Panc1 (cell line): Measurements from ENCODE around the gene CDHR5. TPM values are rescaled to one million over a fixed set of nuclear protein-coding genes. Genes with fewer than 3 reads are reported as not detected.

ENCODE experiments used
- ATAC-seq: fragments of 200-7000 bp; cut with Tn5 transposase; 2 replicates; pipeline ENCODE4 v1.9.1; 2020; ENCODE audit warnings: mild to moderate bottlenecking, moderate library complexity
- BruUV-seq: library from RNA; stranded (reverse); fragments of 400-500 nt; replicated peaks from 2 replicates; lab custom pipeline; 2021; lab: Mats Ljungman, UMichigan
- CTCF ChIA-PET: fragments of 300-600 bp; sonication (Branson Sonifier 250); formaldehyde crosslinking; loops from one replicate; lab custom pipeline; 2022; ENCODE audit warnings: antibody characterized with exemption; lab: Charles Lee
- POLR2A ChIA-PET: fragments of 300-600 bp; sonication (Branson Sonifier 250); formaldehyde crosslinking; loops from one replicate; lab custom pipeline; 2022; ENCODE audit warnings: antibody characterized with exemption; lab: Charles Lee
- DNase-seq: peaks from one replicate; pipeline ENCODE4 v3.0.0-alpha.2; 2010; ENCODE audit warnings: low read depth, low spot score
- H3K27ac ChIP-seq: 2 replicates; pipeline ENCODE4 v1.5.1; 2011; ENCODE audit warnings: mild to moderate bottlenecking, low read length, inconsistent platforms
- H3K27me3 ChIP-seq: fragments of 200-500 bp; sonication (Bioruptor generic); 2 replicates; pipeline ENCODE4 v1.6.0; 2014; ENCODE audit warnings: low read length, inconsistent platforms; ENCODE audit not compliant: control insufficient read depth, insufficient read depth
- H3K36me3 ChIP-seq: fragments of 200-500 bp; sonication (Bioruptor generic); 2 replicates; pipeline ENCODE4 v1.5.1; 2014; ENCODE audit warnings: inconsistent platforms, mild to moderate bottlenecking, low read length, moderate library complexity; ENCODE audit not compliant: control insufficient read depth, insufficient read depth
- H3K4me1 ChIP-seq: 2 replicates; pipeline ENCODE4 v1.5.1; 2011; ENCODE audit warnings: inconsistent platforms, mild to moderate bottlenecking, low read length, moderate library complexity; ENCODE audit not compliant: control insufficient read depth, insufficient read depth
- H3K4me3 ChIP-seq, 2 experiments: 2 replicates each; pipeline ENCODE4 v1.5.1; 2011 to 2012; ENCODE audit warnings: low read depth in 2 of 2, low read length in 2 of 2, mild to moderate bottlenecking in 2 of 2, inconsistent platforms in 1 of 2, moderate library complexity in 1 of 2
- H3K9me3 ChIP-seq: fragments of 200-500 bp; sonication (Bioruptor generic); 2 replicates; pipeline ENCODE4 v1.5.1; 2014; ENCODE audit warnings: low read depth, mild to moderate bottlenecking, inconsistent platforms, low read length, moderate library complexity; ENCODE audit not compliant: control insufficient read depth, insufficient read depth
- POLR2AphosphoS5 ChIP-seq: IDR thresholded peaks from 2 replicates; pipeline ENCODE4 v1.6.1; 2012; ENCODE audit warnings: mild to moderate bottlenecking, low read depth, low read length, moderate library complexity
- SIN3A ChIP-seq: IDR thresholded peaks from 2 replicates; pipeline ENCODE4 v1.6.1; 2012; ENCODE audit warnings: low read depth, mild to moderate bottlenecking, low read length, moderate library complexity, borderline replicate concordance; ENCODE audit not compliant: insufficient read depth
- TCF7L2 ChIP-seq: IDR thresholded peaks from 2 replicates; pipeline ENCODE4 v1.6.1; 2011; ENCODE audit warnings: mild to moderate bottlenecking, low read depth, low read length, inconsistent platforms
- in situ Hi-C: cut with HindIII; loops from 2 replicates; pipeline ENCODE4 v1.10.0; 2016; ENCODE audit warnings: low sequenced_read_pairs, low pct_unique_long_range_greater_than_20kb
- intact Hi-C: fragments of 100-400 bp; cut with micrococcal nuclease; formaldehyde crosslinking; loops from one replicate; pipeline ENCODE4 v1.10.0; 2022; ENCODE audit not compliant: unreplicated experiment
- total RNA-seq: library from RNA; stranded (reverse); gene quantifications from one replicate; pipeline ENCODE4 v1.2.1, GENCODE V29; 2021; ENCODE audit not compliant: unreplicated experiment
- TF ChIP-seq, protein P1 (sequence below), 2 experiments: IDR thresholded peaks; 2 replicates each; pipeline ENCODE4 v1.6.1; 2011 to 2012; ENCODE audit warnings: low read depth in 2 of 2, control low read depth in 1 of 2, low read length in 1 of 2, mild to moderate bottlenecking in 1 of 2, moderate library complexity in 1 of 2; ENCODE audit not compliant: insufficient read depth in 1 of 2
- TF ChIP-seq, protein P2 (sequence below): fragments of 450-650 bp; IDR thresholded peaks from 2 replicates; pipeline ENCODE4 v1.5.1; 2017; ENCODE audit warnings: mild to moderate bottlenecking

Gene CDHR5
- total RNA-seq, 1 experiment from 2014 or later, result not detected

DNA sequence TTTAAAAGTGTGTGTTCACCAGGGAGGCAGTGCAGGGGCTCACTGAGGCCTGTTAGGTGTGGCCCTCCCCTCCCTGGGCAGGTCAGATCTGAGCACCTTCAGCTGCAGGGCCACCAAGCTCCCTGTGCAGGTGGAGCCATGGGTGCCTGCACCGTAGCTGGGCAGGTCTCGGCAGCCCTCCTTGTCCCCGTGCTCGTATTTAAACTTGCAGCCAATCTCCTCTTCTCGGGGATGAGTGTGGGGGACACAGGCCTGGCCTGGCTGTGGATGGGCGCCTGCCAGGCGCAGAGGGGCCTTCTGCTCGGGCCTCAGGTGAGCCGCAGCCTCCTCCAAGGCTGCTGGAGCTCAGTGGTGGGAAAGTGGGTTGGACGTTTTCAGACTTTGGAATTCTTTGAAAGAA, 29.4 kb downstream of the CDHR5 start:
- no peak for ATAC-seq
- in situ Hi-C loops (no loop called here), intact Hi-C loops (no loop called here)
- ChIA-PET POLR2A (no interaction called here), CTCF (no interaction called here)
- Histone ChIP-seq H3K36me3 (peaks cover 8% of the 10 kb centered on the region; the same call in 1 of the 2 replicates), H3K4me1 (no peaks in the 10 kb centered on the region), H3K9me3 (no peaks in the 10 kb centered on the region), H3K27ac (no peak overlapping the region), H3K27me3 (no peaks in the 10 kb centered on the region), H3K4me3 (no peak overlapping the region)
- no peak for DNase-seq
- TSS peak; percentile 24 for BruUV-seq
- TF ChIP-seq, protein P1, sequence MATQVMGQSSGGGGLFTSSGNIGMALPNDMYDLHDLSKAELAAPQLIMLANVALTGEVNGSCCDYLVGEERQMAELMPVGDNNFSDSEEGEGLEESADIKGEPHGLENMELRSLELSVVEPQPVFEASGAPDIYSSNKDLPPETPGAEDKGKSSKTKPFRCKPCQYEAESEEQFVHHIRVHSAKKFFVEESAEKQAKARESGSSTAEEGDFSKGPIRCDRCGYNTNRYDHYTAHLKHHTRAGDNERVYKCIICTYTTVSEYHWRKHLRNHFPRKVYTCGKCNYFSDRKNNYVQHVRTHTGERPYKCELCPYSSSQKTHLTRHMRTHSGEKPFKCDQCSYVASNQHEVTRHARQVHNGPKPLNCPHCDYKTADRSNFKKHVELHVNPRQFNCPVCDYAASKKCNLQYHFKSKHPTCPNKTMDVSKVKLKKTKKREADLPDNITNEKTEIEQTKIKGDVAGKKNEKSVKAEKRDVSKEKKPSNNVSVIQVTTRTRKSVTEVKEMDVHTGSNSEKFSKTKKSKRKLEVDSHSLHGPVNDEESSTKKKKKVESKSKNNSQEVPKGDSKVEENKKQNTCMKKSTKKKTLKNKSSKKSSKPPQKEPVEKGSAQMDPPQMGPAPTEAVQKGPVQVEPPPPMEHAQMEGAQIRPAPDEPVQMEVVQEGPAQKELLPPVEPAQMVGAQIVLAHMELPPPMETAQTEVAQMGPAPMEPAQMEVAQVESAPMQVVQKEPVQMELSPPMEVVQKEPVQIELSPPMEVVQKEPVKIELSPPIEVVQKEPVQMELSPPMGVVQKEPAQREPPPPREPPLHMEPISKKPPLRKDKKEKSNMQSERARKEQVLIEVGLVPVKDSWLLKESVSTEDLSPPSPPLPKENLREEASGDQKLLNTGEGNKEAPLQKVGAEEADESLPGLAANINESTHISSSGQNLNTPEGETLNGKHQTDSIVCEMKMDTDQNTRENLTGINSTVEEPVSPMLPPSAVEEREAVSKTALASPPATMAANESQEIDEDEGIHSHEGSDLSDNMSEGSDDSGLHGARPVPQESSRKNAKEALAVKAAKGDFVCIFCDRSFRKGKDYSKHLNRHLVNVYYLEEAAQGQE (IDR thresholded peaks at IDR 0.05; ENCODE audit: insufficient read depth in 1 of 2, low read depth in 2 of 2, low read length in 1 of 2), result no peak
- TF ChIP-seq TCF7L2 (no peak), POLR2AphosphoS5 (no peak), SIN3A (no peak)
- TF ChIP-seq, protein P2, sequence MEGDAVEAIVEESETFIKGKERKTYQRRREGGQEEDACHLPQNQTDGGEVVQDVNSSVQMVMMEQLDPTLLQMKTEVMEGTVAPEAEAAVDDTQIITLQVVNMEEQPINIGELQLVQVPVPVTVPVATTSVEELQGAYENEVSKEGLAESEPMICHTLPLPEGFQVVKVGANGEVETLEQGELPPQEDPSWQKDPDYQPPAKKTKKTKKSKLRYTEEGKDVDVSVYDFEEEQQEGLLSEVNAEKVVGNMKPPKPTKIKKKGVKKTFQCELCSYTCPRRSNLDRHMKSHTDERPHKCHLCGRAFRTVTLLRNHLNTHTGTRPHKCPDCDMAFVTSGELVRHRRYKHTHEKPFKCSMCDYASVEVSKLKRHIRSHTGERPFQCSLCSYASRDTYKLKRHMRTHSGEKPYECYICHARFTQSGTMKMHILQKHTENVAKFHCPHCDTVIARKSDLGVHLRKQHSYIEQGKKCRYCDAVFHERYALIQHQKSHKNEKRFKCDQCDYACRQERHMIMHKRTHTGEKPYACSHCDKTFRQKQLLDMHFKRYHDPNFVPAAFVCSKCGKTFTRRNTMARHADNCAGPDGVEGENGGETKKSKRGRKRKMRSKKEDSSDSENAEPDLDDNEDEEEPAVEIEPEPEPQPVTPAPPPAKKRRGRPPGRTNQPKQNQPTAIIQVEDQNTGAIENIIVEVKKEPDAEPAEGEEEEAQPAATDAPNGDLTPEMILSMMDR, result no peak

DNA sequence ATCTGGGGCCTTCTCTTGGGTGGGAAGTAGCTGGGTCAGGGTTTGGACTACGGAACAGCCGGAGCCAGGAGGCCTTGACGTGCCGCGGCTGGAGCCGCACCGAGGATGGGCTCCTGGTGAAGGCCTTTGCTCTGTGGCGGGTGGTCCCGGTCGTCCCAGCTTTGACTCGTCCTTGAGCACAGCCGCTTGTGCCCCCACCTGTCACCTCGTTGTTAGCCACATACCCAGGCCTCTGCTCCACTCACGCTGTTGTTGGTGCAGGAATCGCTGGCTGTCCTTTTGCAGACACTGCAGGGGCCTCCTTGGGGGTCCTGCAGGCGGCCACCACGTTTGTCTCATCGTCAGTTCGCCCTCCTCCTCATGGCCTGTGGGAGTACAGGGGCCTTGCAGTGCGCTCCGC, 31.4 kb downstream of the CDHR5 start:
- H3K27ac ChIP-seq, result no peak overlapping the region
- H3K4me1 ChIP-seq, result no peaks in the 10 kb centered on the region
- BruUV-seq, result no TSS peak
- no peak for TF ChIP-seq TCF7L2
- no peak for TF ChIP-seq SIN3A
- TF ChIP-seq, protein P1 (IDR thresholded peaks at IDR 0.05; ENCODE audit: insufficient read depth in 1 of 2, low read depth in 2 of 2, low read length in 1 of 2), result no peak
- TF ChIP-seq, protein P2, result no peak
- no peak for TF ChIP-seq POLR2AphosphoS5
- in situ Hi-C loops (no loop called here), intact Hi-C loops (no loop called here)
- CTCF ChIA-PET, result no interaction called here
- DNase-seq, result no peak
- POLR2A ChIA-PET, result no interaction called here
- no peak overlapping the region for H3K4me3 ChIP-seq
- H3K9me3 ChIP-seq, result no peaks in the 10 kb centered on the region
- H3K36me3 ChIP-seq, result peaks cover 11% of the 10 kb centered on the region; the same call in 1 of the 2 replicates
- no peaks in the 10 kb centered on the region for H3K27me3 ChIP-seq
- no peak for ATAC-seq
